ENCODE results near the gene ZNF462. TPM values are rescaled to one million over a fixed set of nuclear protein-coding genes. Genes with fewer than 3 reads are reported as not detected.

ZNF462 gene
- total RNA-seq, 1 donor from 2014 or later, result 38.8 TPM

- DNase-seq (ENCODE audit: low spot score), result no peak
- intact Hi-C loops (cut with DNase I), result loop anchor here (2.0 to 5.0 kb wide), 2 partner anchors 43 kb away; no protein-coding TSS in a partner anchor
Measured at GRCh38 chr9:106920091-106920490, 57.1 kb downstream of the ZNF462 start.

DNA sequence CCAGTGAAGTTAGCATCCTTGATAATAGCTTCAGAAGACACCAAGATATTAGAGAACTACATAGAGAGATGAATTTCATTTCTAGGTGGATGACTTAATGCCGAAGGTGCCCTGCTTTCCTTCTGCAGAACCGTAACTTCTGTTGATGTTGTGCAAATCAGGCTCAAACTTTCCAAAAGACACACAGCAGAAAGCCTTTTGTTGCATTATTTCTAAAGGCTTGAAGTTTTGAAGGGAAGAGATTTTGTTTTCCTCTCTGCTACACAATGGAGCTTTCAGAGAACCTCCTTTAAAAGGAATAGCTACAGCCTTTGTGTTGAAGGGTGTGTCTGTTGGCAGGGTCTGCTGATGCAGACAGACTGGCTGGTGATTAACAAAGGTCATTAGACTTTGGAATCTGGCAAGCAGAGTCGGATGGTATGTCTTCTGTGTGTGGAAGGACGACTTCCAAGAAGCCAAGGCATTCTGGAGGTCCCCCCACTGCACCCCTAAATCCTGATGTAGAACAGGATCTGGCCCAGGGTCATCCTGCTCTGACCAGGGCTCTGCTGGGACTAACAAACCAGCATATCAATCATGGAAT, 57.8 kb downstream of the ZNF462 start:
- no peak for DNase-seq (ENCODE audit: low spot score)
- intact Hi-C loops (cut with DNase I), result loop anchor here (1.0 to 5.0 kb wide), 3 partner anchors 42 to 55 kb away; no protein-coding TSS in a partner anchor

DNA sequence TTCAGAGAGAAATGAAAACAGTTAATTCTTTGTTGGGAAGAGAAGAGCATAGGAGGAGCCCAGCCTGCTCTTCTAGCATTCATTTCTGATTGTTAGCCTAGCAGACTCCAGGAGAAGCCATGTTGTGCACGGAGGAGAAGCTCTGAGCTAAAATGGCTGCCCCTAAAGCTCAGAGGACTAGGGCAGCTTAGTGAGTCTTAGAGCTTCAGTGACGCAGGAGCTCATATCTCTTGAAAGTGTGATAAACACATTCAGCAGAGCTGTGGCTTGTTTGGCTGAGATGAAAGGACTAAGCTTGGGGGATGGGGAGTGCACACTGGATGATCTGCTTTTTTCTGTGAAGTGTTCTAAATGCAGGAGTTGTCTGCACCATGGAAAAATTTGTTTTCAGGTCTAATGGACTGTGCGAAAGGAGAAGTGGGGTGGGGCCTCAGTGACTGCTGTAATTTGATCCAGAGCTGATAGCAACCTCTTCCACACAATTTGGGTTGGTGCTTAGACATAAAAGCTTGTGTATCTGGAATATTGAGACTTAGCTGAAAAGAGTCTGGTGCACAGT, 58.5 kb downstream of the ZNF462 start:
- intact Hi-C loops (cut with DNase I), result loop anchor here (1.0 to 5.0 kb wide), 3 partner anchors 41 to 56 kb away; no protein-coding TSS in a partner anchor
- no peak for DNase-seq (ENCODE audit: low spot score)

- DNase-seq (ENCODE audit: low spot score), result no peak
- intact Hi-C loops (cut with DNase I), result loop anchor here (5.0 kb wide), 1 partner anchor 45 kb away; no protein-coding TSS in a partner anchor
Measured at GRCh38 chr9:106922026-106922425, 59.1 kb downstream of the ZNF462 start.

- DNase-seq (ENCODE audit: low spot score), result no peak
- intact Hi-C loops (cut with DNase I), result no loop called here
Measured at GRCh38 chr9:106925392-106925791, 62.4 kb downstream of the ZNF462 start.

- no peak for DNase-seq (ENCODE audit: low spot score)
- intact Hi-C loops (cut with DNase I), result no loop called here
Measured at GRCh38 chr9:106927916-106928315, 65.0 kb downstream of the ZNF462 start.

DNA sequence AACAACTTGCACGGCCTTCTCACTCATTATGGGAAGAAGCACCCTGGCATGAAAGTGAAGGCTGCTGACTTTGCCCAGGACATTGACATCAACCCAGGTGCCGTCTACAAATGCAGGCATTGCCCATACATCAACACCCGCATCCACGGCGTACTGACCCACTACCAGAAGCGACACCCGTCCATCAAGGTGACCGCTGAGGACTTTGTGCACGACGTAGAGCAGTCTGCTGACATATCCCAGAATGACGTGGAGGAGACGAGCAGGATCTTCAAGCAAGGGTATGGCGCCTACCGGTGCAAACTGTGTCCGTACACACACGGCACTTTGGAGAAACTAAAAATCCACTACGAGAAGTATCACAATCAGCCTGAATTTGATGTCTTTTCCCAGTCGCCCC, 65.4 kb downstream of the ZNF462 start:
- no peak for DNase-seq (ENCODE audit: low spot score)
- intact Hi-C loops (cut with DNase I), result no loop called here

DNA sequence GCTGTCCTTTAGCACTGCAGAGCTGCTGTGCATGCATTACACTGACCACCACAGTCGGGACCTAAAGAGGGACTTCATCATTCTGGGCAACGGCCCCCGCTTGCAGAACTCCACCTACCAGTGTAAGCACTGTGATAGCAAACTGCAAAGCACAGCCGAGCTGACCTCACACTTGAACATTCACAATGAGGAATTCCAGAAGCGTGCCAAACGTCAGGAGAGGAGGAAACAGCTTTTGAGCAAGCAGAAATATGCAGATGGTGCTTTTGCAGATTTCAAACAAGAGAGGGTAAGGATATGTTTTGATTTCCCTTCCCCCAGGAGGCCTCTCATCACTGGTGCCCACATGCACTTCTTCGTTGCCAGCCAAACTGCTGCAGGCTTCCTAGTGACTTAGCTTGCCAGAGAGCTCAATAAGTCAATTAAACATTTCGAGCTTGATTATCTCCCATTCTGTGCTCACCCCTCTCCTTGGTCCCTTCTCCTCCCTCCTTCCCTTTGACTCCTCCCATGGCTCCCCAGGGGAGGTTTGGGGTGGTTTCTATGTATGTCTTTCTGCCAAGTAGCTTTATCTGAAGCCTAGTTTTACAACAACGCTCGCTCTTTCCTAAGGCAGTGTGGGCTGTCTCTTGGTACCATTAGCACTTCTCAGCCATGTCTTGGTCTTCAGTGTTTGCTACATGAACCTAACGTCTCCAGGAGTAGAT, 66.7 kb downstream of the ZNF462 start:
- no peak for DNase-seq (ENCODE audit: low spot score)
- intact Hi-C loops (cut with DNase I), result loop anchor here (10.0 kb wide), 1 partner anchor 1025 kb away; no protein-coding TSS in a partner anchor

GRCh38 chr9:106930477-106930876, 67.5 kb downstream of the ZNF462 start:
- intact Hi-C loops (cut with DNase I), result loop anchor here (10.0 kb wide), 1 partner anchor 1026 kb away; no protein-coding TSS in a partner anchor
- no peak for DNase-seq (ENCODE audit: low spot score)

DNA sequence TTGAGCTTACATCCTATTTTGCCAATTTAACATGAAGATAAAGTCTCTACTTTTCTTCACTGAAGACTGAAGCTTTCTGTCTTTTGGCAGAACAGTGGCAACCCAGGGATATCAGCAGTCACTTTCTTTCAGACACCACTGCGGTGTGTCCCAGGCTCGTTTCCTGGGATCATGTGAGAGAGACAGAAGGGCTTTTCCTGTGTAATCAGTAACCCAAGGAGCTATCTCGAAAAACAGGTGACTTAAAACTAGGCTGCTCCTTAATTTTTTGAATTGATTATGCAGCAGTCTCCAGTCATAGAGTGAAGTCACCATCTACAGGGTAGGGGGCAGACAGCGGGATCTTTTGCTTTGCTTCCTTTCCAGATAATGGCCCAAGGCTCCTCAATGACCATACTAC, 68.5 kb downstream of the ZNF462 start:
- no peak for DNase-seq (ENCODE audit: low spot score)
- intact Hi-C loops (cut with DNase I), result loop anchor here (10.0 kb wide), 1 partner anchor 1027 kb away; no protein-coding TSS in a partner anchor

DNA sequence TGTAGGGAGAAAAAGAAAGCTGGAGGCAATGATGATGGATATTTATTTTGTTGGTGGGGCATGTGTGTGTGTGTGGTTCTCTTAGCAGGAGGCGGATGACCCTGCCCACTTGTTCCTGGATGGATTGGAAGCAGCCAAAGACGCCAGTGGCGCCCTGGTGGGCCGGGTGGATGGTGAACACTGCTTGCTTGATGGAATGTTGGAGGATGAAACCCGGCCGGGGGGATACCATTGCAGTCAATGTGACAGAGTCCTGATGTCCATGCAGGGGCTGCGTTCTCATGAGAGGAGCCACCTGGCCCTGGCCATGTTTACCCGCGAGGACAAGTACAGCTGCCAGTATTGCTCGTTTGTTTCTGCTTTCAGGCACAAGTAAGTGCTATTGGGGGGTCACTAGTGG, 69.2 kb downstream of the ZNF462 start:
- intact Hi-C loops (cut with DNase I), result loop anchor here (10.0 kb wide), 1 partner anchor 1027 kb away; no protein-coding TSS in a partner anchor
- DNase-seq (ENCODE audit: low spot score), result no peak

DNA sequence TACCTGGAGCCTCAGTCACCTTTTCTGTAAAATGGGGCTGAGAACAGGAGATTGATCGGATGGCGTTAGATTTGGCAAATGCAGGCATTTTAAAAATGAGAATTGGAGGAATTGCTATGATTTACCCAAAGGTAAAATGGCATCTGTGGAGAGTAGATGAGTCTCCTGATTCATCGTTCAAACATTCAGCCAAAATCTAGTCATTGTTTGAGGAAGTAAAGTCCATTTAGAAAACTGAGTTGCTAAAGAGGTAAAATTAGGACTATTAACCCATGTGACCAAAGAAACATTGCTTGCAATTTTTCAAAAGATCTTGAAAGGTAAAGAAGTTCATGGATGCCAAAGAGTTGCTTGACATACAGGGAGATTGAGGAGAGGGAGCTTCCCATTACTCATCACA, 69.7 kb downstream of the ZNF462 start:
- no peak for DNase-seq (ENCODE audit: low spot score)
- intact Hi-C loops (cut with DNase I), result loop anchor here (10.0 kb wide), 1 partner anchor 1028 kb away; no protein-coding TSS in a partner anchor

DNA sequence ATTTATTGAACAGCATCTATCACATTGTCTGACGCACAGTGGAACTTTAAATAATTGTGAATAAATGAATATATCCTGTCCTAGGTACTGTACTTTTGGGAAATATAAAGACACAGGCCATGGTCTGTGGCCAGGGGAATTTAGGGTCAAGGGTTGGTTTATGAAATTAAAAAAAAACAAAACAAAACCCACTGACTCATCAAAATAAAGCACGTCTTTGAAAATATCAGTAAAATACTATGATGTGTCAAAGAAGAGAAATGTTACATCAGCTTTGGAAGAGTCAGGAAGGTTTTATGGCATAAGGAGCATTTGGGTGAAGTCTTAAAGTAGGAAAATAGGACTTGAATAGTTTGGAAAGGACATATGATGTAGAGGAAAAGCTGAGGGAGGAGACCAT, 70.5 kb downstream of the ZNF462 start:
- DNase-seq (ENCODE audit: low spot score), result no peak
- intact Hi-C loops (cut with DNase I), result loop anchor here (10.0 kb wide), 1 partner anchor 1029 kb away; no protein-coding TSS in a partner anchor

- DNase-seq (ENCODE audit: low spot score), result no peak
- intact Hi-C loops (cut with DNase I), result loop anchor here (10.0 kb wide), 1 partner anchor 1030 kb away; no protein-coding TSS in a partner anchor
Measured at GRCh38 chr9:106934442-106935238, 71.7 kb downstream of the ZNF462 start.

GRCh38 chr9:106936680-106937079, 73.7 kb downstream of the ZNF462 start:
- intact Hi-C loops (cut with DNase I), result loop anchor here (10.0 kb wide), 1 partner anchor 1032 kb away; no protein-coding TSS in a partner anchor
- DNase-seq (ENCODE audit: low spot score), result no peak

GRCh38 chr9:106941916-106942315, 79.0 kb downstream of the ZNF462 start:
- intact Hi-C loops (cut with DNase I), result no loop called here

DNA sequence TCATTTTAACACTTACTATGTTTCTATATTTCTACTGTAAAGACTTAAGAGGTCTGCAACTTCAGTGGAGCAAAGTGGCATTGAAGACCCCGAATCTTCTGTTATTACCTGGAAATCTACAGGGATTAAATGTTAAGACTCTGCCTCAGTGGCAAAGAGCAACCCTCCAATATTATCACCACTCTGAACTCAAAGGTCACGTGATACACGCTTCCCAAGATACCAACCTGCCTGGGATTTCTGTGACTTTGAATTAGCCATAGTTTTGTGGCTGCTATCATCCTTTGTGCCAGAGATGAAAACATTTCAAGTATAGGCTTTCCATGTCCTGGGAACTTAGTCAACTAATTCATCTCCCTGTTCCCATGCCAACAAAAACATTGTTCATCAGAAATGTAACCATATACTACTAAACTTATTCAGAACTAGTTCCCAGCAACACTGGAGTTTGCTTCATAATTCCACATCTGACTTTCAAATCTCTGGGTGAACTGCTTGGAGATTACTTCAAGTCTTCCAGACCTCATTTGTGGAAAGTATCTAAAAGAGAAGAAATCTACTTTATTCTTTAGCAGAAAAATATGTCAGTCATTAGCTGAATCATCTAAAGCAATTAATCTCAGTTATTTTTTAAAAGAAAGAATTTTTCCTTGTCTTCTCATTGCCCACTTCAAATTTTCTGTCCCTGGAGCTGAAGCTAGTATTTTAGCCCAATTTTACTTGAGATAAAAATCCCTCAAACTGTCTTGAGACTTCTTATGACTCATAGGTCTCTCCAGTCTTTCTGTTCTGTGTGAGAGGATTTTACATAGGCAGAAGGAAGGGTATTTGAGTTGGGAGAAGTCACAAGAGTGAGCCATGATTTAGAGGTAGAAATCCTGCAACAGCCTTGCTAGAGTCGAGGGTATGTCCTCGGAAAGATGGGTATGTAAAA, 83.0 kb downstream of the ZNF462 start:
- intact Hi-C loops (cut with DNase I), result no loop called here
- DNase-seq (ENCODE audit: low spot score), result no peak

More at GRCh38 chr9:106941916-106942315, 79.0 kb downstream of the ZNF462 start:
- no peak for DNase-seq (ENCODE audit: low spot score)

GRCh38 chr9:106947106-106947900, 84.3 kb downstream of the ZNF462 start:
- intact Hi-C loops (cut with DNase I), result no loop called here
- no peak for DNase-seq (ENCODE audit: low spot score)
